Activated naive CD8-positive, alpha-beta T cell treated with anti-CD3 and anti-CD28 coated beads for 36 hours (primary cell): ENCODE results near the gene HOXA6. TPM values are rescaled to one million over a fixed set of nuclear protein-coding genes. Genes with fewer than 3 reads are reported as not detected.

Source experiments
- DNase-seq: peaks from one replicate; pipeline ENCODE4 v3.0.0; 2021
- H3K27ac Mint-ChIP-seq: one replicate; pipeline ENCODE4 v1.8.0; 2022; ENCODE audit warnings: mild to moderate bottlenecking, moderate library complexity, mixed read lengths
- H3K27me3 Mint-ChIP-seq: one replicate; pipeline ENCODE4 v1.8.0; 2022; ENCODE audit warnings: mild to moderate bottlenecking, mixed read lengths
- H3K36me3 Mint-ChIP-seq: one replicate; pipeline ENCODE4 v1.8.0; 2021; ENCODE audit warnings: mild to moderate bottlenecking, mixed read lengths
- H3K4me1 Mint-ChIP-seq: one replicate; pipeline ENCODE4 v1.8.0; 2021; ENCODE audit warnings: mixed read lengths
- H3K4me3 Mint-ChIP-seq: one replicate; pipeline ENCODE4 v1.8.0; 2022; ENCODE audit warnings: mild to moderate bottlenecking, moderate library complexity, mixed read lengths
- H3K9me3 Mint-ChIP-seq: one replicate; pipeline ENCODE4 v1.8.0; 2022; ENCODE audit warnings: mixed read lengths
- total RNA-seq, 2 experiments: library from RNA; stranded (reverse); gene quantifications; one replicate each; pipeline ENCODE4 v1.2.3, GENCODE V29; 2021

Gene HOXA6
- total RNA-seq: not detected

- DNase-seq: no peak
- peak within 1 kb of the TSS; percentile 65 for H3K4me3 Mint-ChIP-seq
- H3K4me1 Mint-ChIP-seq: peaks cover 25% of the 10 kb centered on the region
- no peaks in the 10 kb centered on the region for H3K9me3 Mint-ChIP-seq
- no peak within 1 kb of the TSS for H3K27ac Mint-ChIP-seq
- peaks cover 87% of the 10 kb centered on the region for H3K27me3 Mint-ChIP-seq
- peaks cover 1% of the 10 kb centered on the region for H3K36me3 Mint-ChIP-seq
Measured at GRCh38 chr7:27147199-27148030, at the start of gene HOXA6. TSS of gene HOXA6 (minus strand) at chr7:27147774. CDS start at chr7:27147749, 25 bp downstream.

DNA sequence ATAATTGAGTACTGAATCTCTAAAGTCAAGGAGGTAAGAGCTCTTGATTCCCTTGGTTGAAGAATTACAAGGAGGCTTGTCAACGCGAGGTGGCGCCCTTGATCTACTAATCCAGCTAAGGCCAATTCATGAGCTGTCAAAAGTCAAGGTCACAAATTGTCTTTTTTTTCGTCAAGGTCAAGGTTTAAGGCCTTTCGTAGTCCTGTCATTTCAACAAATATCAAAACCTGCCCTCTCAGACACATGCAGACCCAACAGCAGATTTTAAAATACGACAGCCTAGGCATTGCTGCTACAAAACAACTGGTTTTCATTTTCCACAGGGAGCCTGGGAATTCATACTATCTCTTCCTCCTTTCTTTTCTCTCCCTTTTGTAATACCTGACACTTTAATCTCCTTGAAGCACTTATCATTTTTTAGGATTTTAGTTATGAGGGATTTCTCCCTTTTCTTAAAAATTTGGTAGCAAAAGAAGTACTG lies 48.8 kb upstream of the HOXA6 start:
- DNase-seq: peak; percentile 71
- H3K27ac Mint-ChIP-seq: no peak overlapping the region
- H3K4me1 Mint-ChIP-seq: peaks cover 28% of the 10 kb centered on the region
- no peaks in the 10 kb centered on the region for H3K36me3 Mint-ChIP-seq
- H3K27me3 Mint-ChIP-seq: peaks cover 89% of the 10 kb centered on the region
- H3K4me3 Mint-ChIP-seq: no peak overlapping the region
- H3K9me3 Mint-ChIP-seq: no peaks in the 10 kb centered on the region

DNA sequence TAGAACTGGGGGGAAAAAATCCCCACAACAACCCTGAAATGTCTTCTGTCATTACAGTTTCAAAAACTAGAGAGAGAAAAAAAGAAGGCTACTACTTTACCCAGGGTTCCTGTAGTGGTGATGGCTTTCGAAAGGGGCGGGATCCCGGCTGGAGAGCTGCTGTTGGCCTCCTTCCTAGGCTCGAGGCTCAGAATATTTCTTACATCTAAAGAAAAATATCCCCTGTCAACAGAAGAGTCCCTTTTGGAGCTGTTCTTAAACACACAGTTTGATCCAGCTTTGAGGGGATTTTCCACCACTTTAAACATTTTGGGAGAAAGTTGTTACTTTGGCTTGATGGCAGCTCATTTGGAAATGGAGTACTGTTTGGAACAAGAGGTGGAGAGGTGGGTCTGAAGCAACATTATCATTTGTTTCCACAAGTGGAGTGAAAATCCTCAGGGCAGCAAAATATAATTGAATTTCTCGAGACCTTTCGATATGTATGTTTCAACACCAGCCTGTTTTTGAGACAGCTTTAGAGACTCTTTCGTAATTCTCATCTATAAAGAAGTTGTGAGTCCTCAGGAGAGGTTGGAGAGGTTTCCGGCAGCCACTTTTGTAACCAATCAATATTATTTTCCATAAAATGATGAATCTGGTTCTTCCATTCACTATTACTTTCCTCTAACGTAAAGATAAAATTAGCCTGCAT lies 47.3 kb upstream of the HOXA6 start:
- Mint-ChIP-seq H3K36me3 (no peaks in the 10 kb centered on the region), H3K4me3 (no peak overlapping the region), H3K4me1 (peaks cover 18% of the 10 kb centered on the region), H3K9me3 (no peaks in the 10 kb centered on the region), H3K27ac (no peak overlapping the region), H3K27me3 (peaks cover 91% of the 10 kb centered on the region)
- DNase-seq: no peak

- Mint-ChIP-seq H3K36me3 (no peaks in the 10 kb centered on the region), H3K27ac (no peak overlapping the region), H3K4me1 (peaks cover 21% of the 10 kb centered on the region), H3K4me3 (no peak overlapping the region), H3K9me3 (no peaks in the 10 kb centered on the region), H3K27me3 (peaks cover 95% of the 10 kb centered on the region)
- DNase-seq: no peak
Measured at GRCh38 chr7:27194002-27194352, 46.4 kb upstream of the HOXA6 start.

DNA sequence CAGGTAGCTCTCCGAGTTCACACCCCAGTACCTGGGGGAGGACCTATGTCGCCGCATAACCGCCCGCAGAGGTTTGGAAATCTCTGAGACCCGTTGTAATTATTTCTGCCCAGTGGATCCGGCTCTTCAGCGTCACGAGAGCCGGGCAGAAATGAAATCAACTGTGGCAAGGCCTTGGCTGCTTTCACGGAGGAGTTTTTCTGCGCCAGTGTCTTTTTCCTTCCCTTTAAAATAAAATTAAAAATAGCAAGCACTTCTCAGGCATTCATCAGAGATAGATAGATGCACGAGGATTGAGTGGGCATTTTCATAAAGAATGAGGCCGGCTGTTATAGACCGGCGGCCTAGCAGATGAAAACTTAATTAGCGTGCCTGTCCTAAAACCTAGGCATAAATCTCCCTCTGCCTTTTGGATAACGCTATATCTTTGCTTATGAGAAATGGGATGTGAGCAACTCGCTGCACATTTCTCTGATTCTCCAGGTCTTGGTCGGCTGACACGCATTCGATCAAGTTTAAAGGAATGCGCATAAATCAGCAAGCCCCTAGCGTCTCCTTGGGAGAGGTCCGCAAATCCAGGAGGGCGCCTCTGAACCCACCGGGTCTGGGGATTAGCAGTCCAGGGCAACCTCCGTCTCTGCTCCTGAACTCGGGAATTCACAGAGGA lies 45.9 kb upstream of the HOXA6 start:
- Mint-ChIP-seq H3K36me3 (no peaks in the 10 kb centered on the region), H3K4me3 (no peak overlapping the region), H3K9me3 (no peaks in the 10 kb centered on the region), H3K27me3 (peaks cover 95% of the 10 kb centered on the region), H3K4me1 (peaks cover 26% of the 10 kb centered on the region), H3K27ac (no peak overlapping the region)
- no peak for DNase-seq

- H3K27me3 Mint-ChIP-seq: peaks cover 95% of the 10 kb centered on the region
Measured at GRCh38 chr7:27192546-27193334, 45.2 kb upstream of the HOXA6 start.

DNA sequence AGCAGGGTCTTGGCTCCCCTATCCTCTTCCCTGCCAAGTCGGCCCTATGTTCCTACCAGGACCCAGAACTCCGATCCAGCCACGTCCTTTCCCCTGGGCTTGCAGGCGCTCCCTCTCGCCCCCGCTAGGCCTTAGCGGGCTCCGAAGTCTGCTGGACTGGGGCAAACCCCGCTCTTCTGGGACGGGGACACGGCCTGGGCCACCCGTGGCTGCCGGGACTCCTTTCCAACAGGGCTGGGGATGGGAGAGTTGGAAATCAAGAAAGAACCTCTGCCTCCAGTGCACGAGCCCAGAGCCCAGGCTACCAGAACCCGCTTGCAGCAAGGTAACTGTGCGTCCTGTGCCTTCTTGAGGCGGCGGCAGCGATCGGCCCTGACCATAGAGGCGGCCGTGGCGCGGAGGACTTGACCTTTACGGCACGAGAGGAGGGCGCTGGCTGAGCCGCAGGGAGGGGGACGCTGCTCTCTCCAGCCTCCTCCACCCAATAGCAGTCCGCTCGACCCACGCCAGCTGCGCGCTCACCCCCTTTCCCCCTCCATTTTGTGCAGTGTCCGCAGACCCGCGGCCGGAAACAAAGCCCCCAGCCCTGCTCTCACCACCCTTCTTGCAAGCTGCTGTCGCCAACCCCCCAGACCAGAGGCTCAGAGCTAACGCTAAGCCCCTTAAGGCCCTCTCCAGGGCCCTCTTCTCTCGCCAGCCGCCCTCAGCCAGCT lies 44.4 kb upstream of the HOXA6 start:
- Mint-ChIP-seq H3K4me1 (peaks cover 34% of the 10 kb centered on the region), H3K9me3 (no peaks in the 10 kb centered on the region), H3K4me3 (peak overlapping the region; percentile 51), H3K36me3 (no peaks in the 10 kb centered on the region), H3K27me3 (peaks cover 95% of the 10 kb centered on the region), H3K27ac (no peak overlapping the region)
- DNase-seq: no peak

More at GRCh38 chr7:27192546-27193334, 45.2 kb upstream of the HOXA6 start:
- no peaks in the 10 kb centered on the region for H3K9me3 Mint-ChIP-seq
- no peaks in the 10 kb centered on the region for H3K36me3 Mint-ChIP-seq
- no peak for DNase-seq
- H3K4me1 Mint-ChIP-seq: peaks cover 30% of the 10 kb centered on the region
- H3K4me3 Mint-ChIP-seq: peak overlapping the region; percentile 18
- H3K27ac Mint-ChIP-seq: no peak overlapping the region

DNA sequence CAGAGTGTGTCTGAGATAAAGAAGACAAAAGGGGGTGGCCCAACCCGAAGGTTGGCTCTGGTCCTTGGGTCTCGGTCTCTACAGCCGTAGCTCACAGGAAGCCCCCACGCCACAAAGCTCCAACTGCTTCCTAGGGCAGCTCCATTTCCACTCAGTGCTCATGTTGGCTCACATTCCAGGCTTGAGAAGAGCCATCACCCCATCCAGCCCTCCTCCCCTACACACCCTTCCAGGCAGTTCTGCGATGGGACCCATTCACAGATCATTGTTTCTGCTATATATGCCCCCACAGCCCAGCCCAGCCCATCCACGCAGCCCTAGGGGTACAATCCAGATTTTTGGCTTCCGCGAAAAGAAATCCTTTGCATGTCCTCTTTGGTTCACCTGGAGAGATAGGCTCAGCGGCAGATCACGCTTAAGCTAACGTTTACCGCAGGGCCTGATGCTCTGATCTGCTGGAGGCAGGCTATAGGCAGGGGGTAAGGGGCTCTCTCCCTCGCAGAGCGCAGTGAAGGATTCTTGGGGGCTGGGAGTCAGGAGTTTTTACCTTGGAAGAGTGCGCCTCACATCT lies 43.7 kb upstream of the HOXA6 start:
- no peak for DNase-seq
- no peaks in the 10 kb centered on the region for H3K9me3 Mint-ChIP-seq
- no peaks in the 10 kb centered on the region for H3K36me3 Mint-ChIP-seq
- H3K27me3 Mint-ChIP-seq: peaks cover 95% of the 10 kb centered on the region
- no peak overlapping the region for H3K4me3 Mint-ChIP-seq
- peaks cover 33% of the 10 kb centered on the region for H3K4me1 Mint-ChIP-seq
- H3K27ac Mint-ChIP-seq: no peak overlapping the region

DNA sequence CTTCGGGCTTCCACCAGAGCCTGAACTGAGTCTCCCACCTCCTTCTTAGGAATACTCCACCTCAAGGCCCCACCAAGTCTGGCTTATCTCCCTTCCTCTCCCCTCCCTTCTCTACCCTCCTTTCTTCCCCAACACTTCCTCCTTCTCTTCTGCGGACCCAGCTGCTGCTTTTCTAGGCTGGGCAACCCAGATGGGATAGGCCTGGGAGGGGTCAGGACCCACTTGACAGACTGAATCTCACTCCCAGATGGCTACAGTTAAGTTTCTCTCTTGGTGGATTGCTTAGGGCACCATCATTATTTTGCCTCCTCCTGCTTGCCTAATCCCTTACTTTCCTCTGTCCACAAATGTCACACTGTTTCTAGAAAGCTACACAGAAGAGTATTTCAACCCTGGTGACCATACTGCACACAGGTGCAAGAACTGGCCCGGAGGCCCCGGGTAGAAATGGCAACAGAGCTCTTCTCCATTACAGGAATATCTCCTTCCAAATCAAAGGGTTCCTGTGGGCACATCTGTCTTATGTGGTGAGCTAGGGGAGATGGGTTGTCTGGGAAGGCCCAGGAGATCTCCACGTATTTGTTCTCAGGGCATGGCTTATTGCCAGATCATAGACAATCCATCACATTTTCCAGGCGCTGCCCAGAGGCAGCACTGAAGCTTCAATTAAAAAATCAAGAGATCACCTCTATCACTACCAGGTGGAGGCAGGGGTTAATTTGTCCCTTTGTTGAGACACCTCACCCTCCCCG lies 42.6 kb upstream of the HOXA6 start:
- no peaks in the 10 kb centered on the region for H3K36me3 Mint-ChIP-seq
- peaks cover 38% of the 10 kb centered on the region for H3K4me1 Mint-ChIP-seq
- H3K9me3 Mint-ChIP-seq: no peaks in the 10 kb centered on the region
- no peak overlapping the region for H3K27ac Mint-ChIP-seq
- H3K27me3 Mint-ChIP-seq: peaks cover 98% of the 10 kb centered on the region
- no peak for DNase-seq
- H3K4me3 Mint-ChIP-seq: no peak overlapping the region

DNA sequence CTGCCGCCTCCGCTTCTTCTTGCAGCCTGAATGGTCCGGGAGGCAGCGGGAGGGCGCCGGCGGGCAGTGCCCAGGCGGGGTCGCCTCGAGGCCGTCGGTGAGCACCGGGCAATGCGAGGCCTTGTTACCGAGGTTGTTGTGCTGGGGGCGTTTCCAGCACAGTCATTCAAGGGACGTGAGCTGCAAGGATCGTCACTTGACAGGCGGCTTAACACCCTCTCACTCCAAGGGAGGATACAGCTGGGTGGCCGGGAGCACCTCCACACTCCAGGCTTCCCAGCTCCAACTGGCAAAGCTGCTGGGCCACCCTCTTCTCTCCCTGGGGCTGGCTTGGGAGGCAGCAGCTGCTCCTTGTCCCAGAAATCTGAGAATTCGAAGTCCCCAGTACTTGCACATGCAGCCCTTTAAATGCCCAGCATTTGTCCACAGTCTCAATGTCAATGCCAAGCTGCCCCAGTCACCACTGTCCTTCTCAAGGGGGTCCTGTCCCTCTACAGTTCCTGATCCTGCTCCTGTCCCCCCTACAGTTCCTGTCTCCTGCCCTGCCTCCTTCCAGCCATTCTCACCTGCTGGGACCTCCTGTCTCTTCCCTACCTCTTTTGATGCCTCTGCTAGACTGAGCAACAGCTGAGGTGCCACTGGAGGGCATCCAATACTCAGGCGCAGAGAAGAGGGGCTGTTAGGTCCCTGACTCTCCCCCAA lies 41.9 kb upstream of the HOXA6 start:
- Mint-ChIP-seq H3K27me3 (peaks cover 98% of the 10 kb centered on the region), H3K4me1 (peaks cover 43% of the 10 kb centered on the region), H3K27ac (no peak overlapping the region), H3K36me3 (no peaks in the 10 kb centered on the region), H3K9me3 (no peaks in the 10 kb centered on the region), H3K4me3 (peak overlapping the region; percentile 18)
- DNase-seq: no peak

- peaks cover 98% of the 10 kb centered on the region for H3K27me3 Mint-ChIP-seq
- H3K9me3 Mint-ChIP-seq: no peaks in the 10 kb centered on the region
- H3K36me3 Mint-ChIP-seq: no peaks in the 10 kb centered on the region
- H3K4me3 Mint-ChIP-seq: peak overlapping the region; percentile 61
- no peak overlapping the region for H3K27ac Mint-ChIP-seq
- H3K4me1 Mint-ChIP-seq: peaks cover 41% of the 10 kb centered on the region
- DNase-seq: no peak
Measured at GRCh38 chr7:27188386-27189294, 41.1 kb upstream of the HOXA6 start.
